Psoas muscle (tissue), 8 donors: Measurements from ENCODE around the gene GPR148. TPM values are rescaled to one million over a fixed set of nuclear protein-coding genes. Genes with fewer than 3 reads are reported as not detected.

Experiments used
- ATAC-seq, 4 donors: fragments of 200-7000 bp; cut with Tn5 transposase; one replicate each; pipeline ENCODE4 v1.9.1; 2020; ENCODE audit warnings: moderate library complexity in 3 of 4, mild to moderate bottlenecking in 2 of 4
- DNase-seq, 2 donors: peaks; one replicate each; pipeline ENCODE4 v3.0.0-alpha.2; 2020
- H3K27ac ChIP-seq: fragments of 200-600 bp; one replicate; pipeline ENCODE4 v1.8.0; 2022
- H3K27me3 ChIP-seq, 3 donors: fragments of 200-600 bp in 1 of 3; one replicate each; pipeline versions ENCODE4 v1.6.1 to v1.8.0; 2013 to 2022; ENCODE audit warnings: low read length in 2 of 3, mild to moderate bottlenecking in 2 of 3, moderate library complexity in 1 of 3; ENCODE audit not compliant: insufficient read depth in 3 of 3
- H3K36me3 ChIP-seq, 2 donors: fragments of 200-600 bp in 1 of 2; one replicate each; pipeline versions ENCODE4 v1.6.1 to v1.8.0; 2013 to 2022; ENCODE audit warnings: low read depth in 1 of 2, mild to moderate bottlenecking in 1 of 2, moderate library complexity in 1 of 2; ENCODE audit not compliant: insufficient read depth in 1 of 2
- H3K4me1 ChIP-seq: fragments of 200-600 bp; one replicate; pipeline ENCODE4 v1.8.0; 2022
- H3K4me3 ChIP-seq: fragments of 200-600 bp; one replicate; pipeline ENCODE4 v1.8.0; 2022; ENCODE audit warnings: mild to moderate bottlenecking
- H3K9me3 ChIP-seq: fragments of 200-600 bp; one replicate; pipeline ENCODE4 v1.8.0; 2022
- whole genome bisulfite sequencing, 3 donors: extraction: QIAGEN DNeasy Blood & Tissue Kit; methylation state at CpG; one replicate each; pipeline versions ENCODE4 v1.1.6 to v1.1.7; 2013; 5-methylcytosine and 5-hydroxymethylcytosine counted together
- intact Hi-C, 2 donors: fragments of 100-400 bp; cut with DNase I; formaldehyde crosslinking; loops; one replicate each; pipeline versions ENCODE4 v1.11.0 to v1.14.2; 2022
- polyA plus RNA-seq, 3 donors: library from polyadenylated mRNA; stranded (reverse); fragments of 200-250 nt; gene quantifications; one replicate each; pipeline ENCODE4 v1.2.3, GENCODE V29; 2013
- total RNA-seq, 4 donors: library from RNA; stranded (reverse); fragmentation: NEBNext Ultra II Directional in 2 of 4; extraction: Animal tissue kit (Norgen Biotek cat#: 25700) in 2 of 4; gene quantifications; one replicate each; pipeline versions ENCODE4 v1.2.1 to v1.2.4, GENCODE V29; 2021 to 2023
- TF ChIP-seq, protein P1 (sequence below): fragments of 200-600 bp; IDR thresholded peaks from one replicate; pipeline ENCODE4 v1.8.0; 2022; ENCODE audit warnings: antibody characterized with exemption
- donor health status: healthy with polysubstance abuse.
- donor health status: DM: no; HTN: no; CAD: no; lungs with moderate emphysema.
- donor health status: Bipolar disorder and iron deficiency.
- donor health status: healthy.
- donor health status: DM: yes; HTN: yes; CAD: no.
- donor health status: DM: no; HTN: no; CAD: no.
- donor health status: DM: no; HTN: no; CAD: no.
- donor health status: DM: yes; HTN: yes; CAD: no.

The GPR148 gene
- total and polyA plus RNA-seq, 7 donors: not detected

GRCh38 chr2:130756053-130756873, 27.4 kb downstream of the GPR148 start:
- H3K4me3 ChIP-seq: peak overlapping the region; percentile 44
- TF ChIP-seq, protein P1, sequence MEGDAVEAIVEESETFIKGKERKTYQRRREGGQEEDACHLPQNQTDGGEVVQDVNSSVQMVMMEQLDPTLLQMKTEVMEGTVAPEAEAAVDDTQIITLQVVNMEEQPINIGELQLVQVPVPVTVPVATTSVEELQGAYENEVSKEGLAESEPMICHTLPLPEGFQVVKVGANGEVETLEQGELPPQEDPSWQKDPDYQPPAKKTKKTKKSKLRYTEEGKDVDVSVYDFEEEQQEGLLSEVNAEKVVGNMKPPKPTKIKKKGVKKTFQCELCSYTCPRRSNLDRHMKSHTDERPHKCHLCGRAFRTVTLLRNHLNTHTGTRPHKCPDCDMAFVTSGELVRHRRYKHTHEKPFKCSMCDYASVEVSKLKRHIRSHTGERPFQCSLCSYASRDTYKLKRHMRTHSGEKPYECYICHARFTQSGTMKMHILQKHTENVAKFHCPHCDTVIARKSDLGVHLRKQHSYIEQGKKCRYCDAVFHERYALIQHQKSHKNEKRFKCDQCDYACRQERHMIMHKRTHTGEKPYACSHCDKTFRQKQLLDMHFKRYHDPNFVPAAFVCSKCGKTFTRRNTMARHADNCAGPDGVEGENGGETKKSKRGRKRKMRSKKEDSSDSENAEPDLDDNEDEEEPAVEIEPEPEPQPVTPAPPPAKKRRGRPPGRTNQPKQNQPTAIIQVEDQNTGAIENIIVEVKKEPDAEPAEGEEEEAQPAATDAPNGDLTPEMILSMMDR: no peak
- ATAC-seq (peak in 1 of 4 donors; percentile 57), DNase-seq (no peak)
- no peaks in the 10 kb centered on the region for H3K36me3 ChIP-seq
- H3K9me3 ChIP-seq: no peaks in the 10 kb centered on the region
- 1 to 4% (median 2%) methylated on average over 31 to 77 of the region's 80 CpGs for WGBS, 3 donors
- no peaks in the 10 kb centered on the region for H3K4me1 ChIP-seq
- intact Hi-C loops: no loop called here
- H3K27me3 ChIP-seq: peaks cover 0 to 38% (median 19%) of the 10 kb centered on the region in 3 donors
- H3K27ac ChIP-seq: no peak overlapping the region

- TF ChIP-seq, protein P1: no peak
- peaks cover 0 to 32% (median 19%) of the 10 kb centered on the region in 3 donors for H3K27me3 ChIP-seq
- H3K4me3 ChIP-seq: no peak overlapping the region
- intact Hi-C loops: no loop called here
- DNase-seq (no peak), ATAC-seq (no peak)
- H3K9me3 ChIP-seq: no peaks in the 10 kb centered on the region
- no peaks in the 10 kb centered on the region for H3K36me3 ChIP-seq
- WGBS, 3 donors: 27 to 39% (median 34%) methylated on average over 16 of the region's 16 CpGs
- H3K4me1 ChIP-seq: no peaks in the 10 kb centered on the region
- no peak overlapping the region for H3K27ac ChIP-seq
Observed at GRCh38 chr2:130756874-130757668, 28.2 kb downstream of the GPR148 start.

DNA sequence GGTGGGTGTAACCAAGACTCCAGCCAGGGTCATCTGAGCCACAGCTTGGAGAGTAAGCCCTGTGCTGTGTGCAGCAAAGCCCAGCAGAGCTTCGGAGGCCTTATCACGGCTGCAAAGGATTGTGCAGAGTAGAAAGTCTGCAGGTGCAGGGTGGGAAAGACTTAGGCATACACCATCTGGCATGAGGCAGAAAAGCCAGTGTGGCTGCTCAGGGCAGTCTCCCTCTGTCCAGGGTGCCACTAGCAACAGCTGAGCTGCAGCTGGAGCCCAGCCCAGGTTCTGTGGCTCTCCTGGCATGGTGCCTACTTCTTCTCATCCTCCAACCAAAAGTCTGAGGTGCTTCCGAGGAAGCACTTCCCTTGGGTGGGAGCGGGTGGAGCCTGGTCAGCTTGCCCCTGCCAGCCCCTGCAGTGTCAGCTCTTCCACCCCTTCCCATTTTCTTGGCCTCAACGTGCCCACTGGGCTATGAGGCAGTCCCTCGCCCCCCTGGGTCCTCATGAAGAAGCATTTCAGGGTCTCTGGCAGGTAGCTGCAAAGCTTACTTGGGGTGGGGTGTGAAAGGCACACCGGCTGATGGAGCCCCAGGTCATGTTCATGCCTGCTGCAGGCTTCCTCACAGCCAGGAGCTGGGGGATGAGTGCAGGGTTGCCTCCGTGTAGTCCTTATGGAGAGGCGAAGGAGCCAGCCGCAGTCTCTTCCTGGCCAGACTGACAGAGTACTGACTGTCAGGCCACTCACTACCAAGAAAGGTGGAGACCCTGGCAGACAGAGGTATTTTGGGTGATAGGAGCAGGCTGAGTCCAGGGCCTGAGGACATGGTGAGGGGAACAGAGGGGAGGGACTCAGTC, 31.3 kb downstream of the GPR148 start:
- 55 to 59% (median 55%) methylated on average over 10 of the region's 10 CpGs for WGBS, 3 donors

More for the DNA sequence above, 31.3 kb downstream of the GPR148 start:
- Histone ChIP-seq H3K4me3 (no peak overlapping the region), H3K9me3 (no peaks in the 10 kb centered on the region), H3K27ac (no peak overlapping the region), H3K27me3 (peaks cover 0 to 25% (median 16%) of the 10 kb centered on the region in 3 donors), H3K4me1 (no peaks in the 10 kb centered on the region), H3K36me3 (no peaks in the 10 kb centered on the region)
- TF ChIP-seq, protein P1: no peak
- intact Hi-C loops: no loop called here
- no peak for DNase-seq
- ATAC-seq: no peak
